Activated CD4-positive, alpha-beta T cell treated with anti-CD3 and anti-CD28 coated beads for 36 hours (primary cell): ENCODE measurements around the gene RPGRIP1. TPM values are rescaled to one million over a fixed set of nuclear protein-coding genes. Genes with fewer than 3 reads are reported as not detected.

Source experiments
- ATAC-seq: fragments of 200-7000 bp; cut with Tn5 transposase; one replicate; pipeline ENCODE4 v1.10.0; 2021; ENCODE audit warnings: mild to moderate bottlenecking, moderate library complexity
- CTCF ChIA-PET: fragments of 350-600 bp; sonication (Branson Sonifier 250); formaldehyde crosslinking; loops from one replicate; lab custom pipeline; 2021; ENCODE audit warnings: antibody characterized with exemption; lab: Charles Lee
- POLR2A ChIA-PET: fragments of 350-600 bp; sonication (Branson Sonifier 250); formaldehyde crosslinking; loops from one replicate; lab custom pipeline; 2021; ENCODE audit warnings: antibody characterized with exemption, inconsistent platforms; lab: Charles Lee
- DNase-seq: peaks from one replicate; pipeline ENCODE4 v3.0.0-alpha.2; 2020
- H3K27ac Mint-ChIP-seq: one replicate; pipeline ENCODE4 v1.8.0; 2021; ENCODE audit warnings: mixed read lengths
- H3K27me3 Mint-ChIP-seq: one replicate; pipeline ENCODE4 v1.8.0; 2021; ENCODE audit warnings: mixed read lengths
- H3K36me3 Mint-ChIP-seq: one replicate; pipeline ENCODE4 v1.8.0; 2021; ENCODE audit warnings: low read depth, mixed read lengths
- H3K4me1 Mint-ChIP-seq: one replicate; pipeline ENCODE4 v1.8.0; 2021; ENCODE audit warnings: mixed read lengths
- H3K4me3 Mint-ChIP-seq: one replicate; pipeline ENCODE4 v1.8.0; 2021; ENCODE audit warnings: mild to moderate bottlenecking, moderate library complexity, mixed read lengths
- H3K9me3 Mint-ChIP-seq: one replicate; pipeline ENCODE4 v1.8.0; 2021; ENCODE audit warnings: low read depth, mixed read lengths
- intact Hi-C, 2 experiments: fragments of 100-400 bp; cut with DNase I in 1 of 2; cut with micrococcal nuclease in 1 of 2; formaldehyde crosslinking; loops; one replicate each; pipeline versions ENCODE4 v1.14.2 to v1.15.1; 2022 to 2024; cut with DNase I, micrococcal nuclease
- total RNA-seq, 2 experiments: library from RNA; stranded (reverse); gene quantifications; one replicate each; pipeline ENCODE4 v1.2.3, GENCODE V29; 2021

Gene RPGRIP1
- total RNA-seq, 2 experiments from 2014 or later, result 0.14 to 0.21 TPM

DNA sequence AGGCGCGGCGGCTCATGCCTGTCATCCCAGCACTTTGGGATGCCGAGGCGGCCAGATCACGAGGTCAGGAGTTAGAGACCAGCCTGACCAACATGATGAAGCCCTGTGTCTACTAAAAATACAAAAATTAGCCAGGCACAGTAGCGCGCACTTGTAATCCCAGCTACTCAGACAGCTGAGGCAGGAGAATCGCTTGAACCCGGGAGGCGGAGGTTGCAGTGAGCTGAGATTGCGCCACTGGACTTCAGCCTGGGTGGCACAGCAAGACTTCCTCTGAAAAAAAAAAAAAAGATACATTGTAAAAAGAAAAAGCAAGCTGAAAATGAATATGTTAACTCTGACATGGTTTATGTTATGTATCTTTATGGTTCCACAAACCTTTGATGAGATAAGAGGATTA, 33.6 kb downstream of the RPGRIP1 start:
- Mint-ChIP-seq H3K27ac (no peak overlapping the region), H3K4me3 (no peak overlapping the region), H3K4me1 (peaks cover 10% of the 10 kb centered on the region), H3K9me3 (no peaks in the 10 kb centered on the region), H3K27me3 (no peaks in the 10 kb centered on the region), H3K36me3 (no peaks in the 10 kb centered on the region)
- DNase-seq, result no peak
- POLR2A ChIA-PET, result no interaction called here
- intact Hi-C loops, result no loop called here
- no peak for ATAC-seq
- CTCF ChIA-PET, result no interaction called here

DNA sequence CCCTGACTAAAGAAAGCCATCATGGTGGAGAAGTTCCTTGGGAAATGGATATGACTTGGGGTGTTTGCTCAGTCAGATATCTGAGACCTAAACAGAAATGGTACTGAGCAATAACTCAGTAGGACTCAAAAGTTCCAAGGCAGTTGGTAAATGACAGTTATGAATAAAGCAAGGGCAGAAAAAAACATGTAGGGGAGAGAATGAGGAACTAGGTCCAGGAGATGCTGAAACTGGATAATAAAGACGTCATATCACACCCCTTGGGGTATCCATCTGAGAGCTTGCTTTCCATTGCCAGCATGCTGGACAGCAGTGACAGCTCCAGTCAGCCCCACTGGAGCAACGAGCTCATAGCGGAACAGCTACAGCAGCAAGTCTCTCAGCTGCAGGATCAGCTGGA, 37.5 kb downstream of the RPGRIP1 start:
- Mint-ChIP-seq H3K9me3 (no peaks in the 10 kb centered on the region), H3K27ac (no peak overlapping the region), H3K4me1 (peaks cover 7% of the 10 kb centered on the region), H3K36me3 (no peaks in the 10 kb centered on the region), H3K27me3 (no peaks in the 10 kb centered on the region), H3K4me3 (no peak overlapping the region)
- ATAC-seq (no peak), DNase-seq (no peak)
- POLR2A ChIA-PET, result interaction anchor here (0.6 kb wide), 1 partner anchor 52 kb away, joined by 3 read pairs; no protein-coding TSS in a partner anchor
- intact Hi-C loops, result no loop called here
- CTCF ChIA-PET, result no interaction called here

- intact Hi-C loops, result no loop called here
- DNase-seq, result no peak
- CTCF ChIA-PET, result interaction anchor here (1.1 kb wide), 1 partner anchor 185 kb away, joined by 3 read pairs; no protein-coding TSS in a partner anchor
- POLR2A ChIA-PET, result no interaction called here
- Mint-ChIP-seq H3K9me3 (no peaks in the 10 kb centered on the region), H3K4me3 (no peak overlapping the region), H3K27ac (no peak overlapping the region), H3K4me1 (peaks cover 7% of the 10 kb centered on the region), H3K27me3 (peaks cover 2% of the 10 kb centered on the region), H3K36me3 (no peaks in the 10 kb centered on the region)
- ATAC-seq, result no peak
Observed at GRCh38 chr14:21320913-21321312, 41.0 kb downstream of the RPGRIP1 start.

GRCh38 chr14:21322716-21323115, 42.8 kb downstream of the RPGRIP1 start:
- peaks cover 7% of the 10 kb centered on the region for H3K4me1 Mint-ChIP-seq
- H3K9me3 Mint-ChIP-seq, result no peaks in the 10 kb centered on the region
- H3K4me3 Mint-ChIP-seq, result no peak overlapping the region
- no peaks in the 10 kb centered on the region for H3K36me3 Mint-ChIP-seq
- DNase-seq (no peak), ATAC-seq (no peak)
- ChIA-PET POLR2A (no interaction called here), CTCF (no interaction called here)
- no peak overlapping the region for H3K27ac Mint-ChIP-seq
- intact Hi-C loops, result no loop called here
- peaks cover 2% of the 10 kb centered on the region for H3K27me3 Mint-ChIP-seq

DNA sequence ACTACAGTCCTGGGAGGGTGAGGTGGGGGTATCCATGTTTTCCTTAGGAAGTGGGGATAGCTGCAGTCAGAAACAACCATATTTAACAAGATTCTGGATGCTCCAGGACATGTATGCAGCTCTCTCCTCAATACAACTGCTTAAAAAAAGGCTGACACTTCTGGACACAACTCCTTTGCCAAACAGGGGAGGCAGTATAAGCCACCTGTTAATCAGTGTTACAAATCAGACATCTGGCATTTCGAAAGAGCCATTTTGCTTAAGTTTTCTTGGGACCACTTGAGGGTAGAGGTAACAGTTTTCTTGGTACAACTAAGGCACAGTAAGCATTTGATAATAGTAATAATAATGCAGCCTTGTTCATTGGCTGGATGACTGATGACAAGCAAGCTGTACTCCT, 47.1 kb downstream of the RPGRIP1 start:
- no peaks in the 10 kb centered on the region for H3K4me1 Mint-ChIP-seq
- H3K27me3 Mint-ChIP-seq, result peaks cover 2% of the 10 kb centered on the region
- ChIA-PET CTCF (interaction anchor here (0.6 to 1.2 kb wide), 2 partner anchors 15 to 112 kb away, joined by 3 to 4 read pairs; no protein-coding TSS in a partner anchor), POLR2A (no interaction called here)
- DNase-seq, result no peak
- no peaks in the 10 kb centered on the region for H3K36me3 Mint-ChIP-seq
- no peak for ATAC-seq
- no peak overlapping the region for H3K4me3 Mint-ChIP-seq
- intact Hi-C loops, result no loop called here
- no peaks in the 10 kb centered on the region for H3K9me3 Mint-ChIP-seq
- no peak overlapping the region for H3K27ac Mint-ChIP-seq

Other genes with a start within 250 kb of the RPGRIP1 start
- not detected for gene TPPP2, start 249.9 kb upstream of the RPGRIP1 start, total RNA-seq
- gene RNASE13, start 245.3 kb upstream of the RPGRIP1 start, total RNA-seq, result not detected
- not detected for gene RNASE7, start 237.7 kb upstream of the RPGRIP1 start, total RNA-seq
- not detected for gene RNASE8, start 222.3 kb upstream of the RPGRIP1 start, total RNA-seq
- gene ARHGEF40, start 209.8 kb upstream of the RPGRIP1 start, total RNA-seq, result under 1 TPM; 0.05 to 0.09 TPM
- gene ZNF219, start 181.4 kb upstream of the RPGRIP1 start, total RNA-seq, result 10 to 100 TPM in 1 of 2 experiments, 1 to 10 TPM in 1; 9.6 to 10.8 TPM
- under 1 TPM in 1 of 2 experiments, not detected in 1; 0.44 TPM for gene TMEM253, start 179.0 kb upstream of the RPGRIP1 start, total RNA-seq
- under 1 TPM in 1 of 2 experiments, not detected in 1; 0.02 TPM for gene OR5AU1, start 124.0 kb upstream of the RPGRIP1 start, total RNA-seq
- 1,000 to 10,000 TPM; 1,155 to 1,665 TPM for gene HNRNPC, start 10.6 kb upstream of the RPGRIP1 start, total RNA-seq
- 100 to 1,000 TPM; 177 to 179 TPM for gene SUPT16H, start 103.9 kb downstream of the RPGRIP1 start, total RNA-seq
- 100 to 1,000 TPM in 1 of 2 experiments, 10 to 100 TPM in 1; 84.3 to 104 TPM for gene CHD8, start 176.0 kb downstream of the RPGRIP1 start, total RNA-seq
- 10 to 100 TPM; 21.2 to 22.0 TPM for gene RAB2B, start 196.9 kb downstream of the RPGRIP1 start, total RNA-seq
- 10 to 100 TPM; 79.5 to 85.6 TPM for gene TOX4, start 197.1 kb downstream of the RPGRIP1 start, total RNA-seq
- 10 to 100 TPM; 64.0 to 67.4 TPM for gene METTL3, start 231.3 kb downstream of the RPGRIP1 start, total RNA-seq
- 1 to 10 TPM; 5.5 to 6.3 TPM for gene SALL2, start 246.3 kb downstream of the RPGRIP1 start, total RNA-seq